ENCODE measurements around the gene TAS2R31.
"Not testable (repeated sequence)": the region's sequence is repeated elsewhere in the genome, so short reads cannot be mapped to it uniquely, and the experiment has no call there.

TAS2R31 gene

GRCh38 chr12:11059041-11059440, 27.8 kb upstream of the TAS2R31 start:
- no peak for TF ChIP-seq ZNF8 (CRISPR knock-in tag; IDR thresholded peaks at IDR 0.05)
- no peak for TF ChIP-seq ZFP30 (CRISPR knock-in tag; IDR thresholded peaks at IDR 0.05)
- no peak for TF ChIP-seq ZNF565 (CRISPR knock-in tag; conservative IDR thresholded peaks at IDR 0.05; ENCODE audit: low read depth)
- TF ChIP-seq CSRNP3 (CRISPR knock-in tag; IDR thresholded peaks at IDR 0.05), result no peak
- TF ChIP-seq, protein P1, sequence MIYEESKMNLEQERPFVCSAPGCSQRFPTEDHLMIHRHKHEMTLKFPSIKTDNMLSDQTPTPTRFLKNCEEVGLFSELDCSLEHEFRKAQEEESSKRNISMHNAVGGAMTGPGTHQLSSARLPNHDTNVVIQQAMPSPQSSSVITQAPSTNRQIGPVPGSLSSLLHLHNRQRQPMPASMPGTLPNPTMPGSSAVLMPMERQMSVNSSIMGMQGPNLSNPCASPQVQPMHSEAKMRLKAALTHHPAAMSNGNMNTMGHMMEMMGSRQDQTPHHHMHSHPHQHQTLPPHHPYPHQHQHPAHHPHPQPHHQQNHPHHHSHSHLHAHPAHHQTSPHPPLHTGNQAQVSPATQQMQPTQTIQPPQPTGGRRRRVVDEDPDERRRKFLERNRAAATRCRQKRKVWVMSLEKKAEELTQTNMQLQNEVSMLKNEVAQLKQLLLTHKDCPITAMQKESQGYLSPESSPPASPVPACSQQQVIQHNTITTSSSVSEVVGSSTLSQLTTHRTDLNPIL (CRISPR knock-in tag; IDR thresholded peaks at IDR 0.05; ENCODE audit: low read depth), result no peak
- no peak for TF ChIP-seq ZC3H10 (CRISPR knock-in tag; IDR thresholded peaks at IDR 0.05)
- no peak for TF ChIP-seq ESRRG (CRISPR knock-in tag; IDR thresholded peaks at IDR 0.05)
- TF ChIP-seq, protein P2, sequence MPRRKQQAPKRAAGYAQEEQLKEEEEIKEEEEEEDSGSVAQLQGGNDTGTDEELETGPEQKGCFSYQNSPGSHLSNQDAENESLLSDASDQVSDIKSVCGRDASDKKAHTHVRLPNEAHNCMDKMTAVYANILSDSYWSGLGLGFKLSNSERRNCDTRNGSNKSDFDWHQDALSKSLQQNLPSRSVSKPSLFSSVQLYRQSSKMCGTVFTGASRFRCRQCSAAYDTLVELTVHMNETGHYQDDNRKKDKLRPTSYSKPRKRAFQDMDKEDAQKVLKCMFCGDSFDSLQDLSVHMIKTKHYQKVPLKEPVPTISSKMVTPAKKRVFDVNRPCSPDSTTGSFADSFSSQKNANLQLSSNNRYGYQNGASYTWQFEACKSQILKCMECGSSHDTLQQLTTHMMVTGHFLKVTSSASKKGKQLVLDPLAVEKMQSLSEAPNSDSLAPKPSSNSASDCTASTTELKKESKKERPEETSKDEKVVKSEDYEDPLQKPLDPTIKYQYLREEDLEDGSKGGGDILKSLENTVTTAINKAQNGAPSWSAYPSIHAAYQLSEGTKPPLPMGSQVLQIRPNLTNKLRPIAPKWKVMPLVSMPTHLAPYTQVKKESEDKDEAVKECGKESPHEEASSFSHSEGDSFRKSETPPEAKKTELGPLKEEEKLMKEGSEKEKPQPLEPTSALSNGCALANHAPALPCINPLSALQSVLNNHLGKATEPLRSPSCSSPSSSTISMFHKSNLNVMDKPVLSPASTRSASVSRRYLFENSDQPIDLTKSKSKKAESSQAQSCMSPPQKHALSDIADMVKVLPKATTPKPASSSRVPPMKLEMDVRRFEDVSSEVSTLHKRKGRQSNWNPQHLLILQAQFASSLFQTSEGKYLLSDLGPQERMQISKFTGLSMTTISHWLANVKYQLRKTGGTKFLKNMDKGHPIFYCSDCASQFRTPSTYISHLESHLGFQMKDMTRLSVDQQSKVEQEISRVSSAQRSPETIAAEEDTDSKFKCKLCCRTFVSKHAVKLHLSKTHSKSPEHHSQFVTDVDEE (CRISPR knock-in tag; IDR thresholded peaks at IDR 0.05), result no peak
- no peak for TF ChIP-seq ZFP3 (CRISPR knock-in tag; IDR thresholded peaks at IDR 0.05)
- TF ChIP-seq, protein P3, sequence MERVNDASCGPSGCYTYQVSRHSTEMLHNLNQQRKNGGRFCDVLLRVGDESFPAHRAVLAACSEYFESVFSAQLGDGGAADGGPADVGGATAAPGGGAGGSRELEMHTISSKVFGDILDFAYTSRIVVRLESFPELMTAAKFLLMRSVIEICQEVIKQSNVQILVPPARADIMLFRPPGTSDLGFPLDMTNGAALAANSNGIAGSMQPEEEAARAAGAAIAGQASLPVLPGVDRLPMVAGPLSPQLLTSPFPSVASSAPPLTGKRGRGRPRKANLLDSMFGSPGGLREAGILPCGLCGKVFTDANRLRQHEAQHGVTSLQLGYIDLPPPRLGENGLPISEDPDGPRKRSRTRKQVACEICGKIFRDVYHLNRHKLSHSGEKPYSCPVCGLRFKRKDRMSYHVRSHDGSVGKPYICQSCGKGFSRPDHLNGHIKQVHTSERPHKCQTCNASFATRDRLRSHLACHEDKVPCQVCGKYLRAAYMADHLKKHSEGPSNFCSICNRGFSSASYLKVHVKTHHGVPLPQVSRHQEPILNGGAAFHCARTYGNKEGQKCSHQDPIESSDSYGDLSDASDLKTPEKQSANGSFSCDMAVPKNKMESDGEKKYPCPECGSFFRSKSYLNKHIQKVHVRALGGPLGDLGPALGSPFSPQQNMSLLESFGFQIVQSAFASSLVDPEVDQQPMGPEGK (CRISPR knock-in tag; IDR thresholded peaks at IDR 0.05; ENCODE audit: borderline replicate concordance), result no peak
- TF ChIP-seq TOX (CRISPR knock-in tag; IDR thresholded peaks at IDR 0.05; ENCODE audit: borderline replicate concordance), result no peak
- no peak for TF ChIP-seq PPARA (CRISPR knock-in tag; IDR thresholded peaks at IDR 0.05; ENCODE audit: borderline replicate concordance)
- TF ChIP-seq BACH2 (CRISPR knock-in tag; IDR thresholded peaks at IDR 0.05; ENCODE audit: borderline replicate concordance), result no peak
- TF ChIP-seq CSDC2 (CRISPR knock-in tag; IDR thresholded peaks at IDR 0.05), result no peak
- TF ChIP-seq TCF4 (CRISPR knock-in tag; IDR thresholded peaks at IDR 0.05; ENCODE audit: borderline replicate concordance), result no peak
- TF ChIP-seq GLIS3 (CRISPR knock-in tag; IDR thresholded peaks at IDR 0.05), result no peak
- TF ChIP-seq OSR1 (CRISPR knock-in tag; IDR thresholded peaks at IDR 0.05), result no peak
- no peak for TF ChIP-seq RARB (CRISPR knock-in tag; IDR thresholded peaks at IDR 0.05)
- no peak for ATAC-seq

DNA sequence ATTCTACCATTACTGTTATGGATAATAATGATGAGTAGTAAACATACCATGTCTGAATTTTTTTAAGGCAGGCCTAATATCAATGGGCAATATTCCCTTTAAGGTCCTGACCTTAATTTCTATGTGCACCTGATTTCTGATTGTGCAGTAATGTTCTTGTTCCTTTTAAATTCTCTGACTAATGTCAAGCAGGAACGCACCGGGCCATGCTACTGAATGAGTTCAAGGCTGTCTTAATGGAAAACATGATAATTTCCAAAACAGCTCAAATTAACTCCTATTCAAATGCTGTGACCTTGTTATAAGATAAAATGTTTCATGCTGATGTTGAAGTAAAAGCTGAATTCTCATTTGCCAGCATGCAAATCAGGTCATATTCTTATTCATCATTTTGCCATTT, 24.1 kb upstream of the TAS2R31 start:
- ATAC-seq, result no peak
- TF ChIP-seq SNAI2 (CRISPR knock-in tag; IDR thresholded peaks at IDR 0.05), result no peak
- TF ChIP-seq, protein P1 (CRISPR knock-in tag; IDR thresholded peaks at IDR 0.05; ENCODE audit: low read depth), result no peak
- no peak for TF ChIP-seq ZFP30 (CRISPR knock-in tag; IDR thresholded peaks at IDR 0.05)
- TF ChIP-seq GLIS3 (CRISPR knock-in tag; IDR thresholded peaks at IDR 0.05), result no peak
- TF ChIP-seq TCF4 (CRISPR knock-in tag; IDR thresholded peaks at IDR 0.05; ENCODE audit: borderline replicate concordance), result no peak
- TF ChIP-seq ISL1 (CRISPR knock-in tag; IDR thresholded peaks at IDR 0.05), result no peak
- TF ChIP-seq, protein P3 (CRISPR knock-in tag; IDR thresholded peaks at IDR 0.05; ENCODE audit: borderline replicate concordance), result no peak

GRCh38 chr12:11049806-11050531, 18.8 kb upstream of the TAS2R31 start:
- ATAC-seq, result not testable (repeated sequence)

- not testable (repeated sequence) for ATAC-seq
Measured at GRCh38 chr12:11041366-11041765, 10.2 kb upstream of the TAS2R31 start.

All from SK-N-SH treated with all-trans-retinoic acid at 6 μM for 48 hours (cell line).